ENCODE results near the gene ADCY5. TPM values are rescaled to one million over a fixed set of nuclear protein-coding genes. Genes with fewer than 3 reads are reported as not detected.

Gene ADCY5
- total and polyA plus RNA-seq, 2 donors (not counting 1 experiment from before 2014, with no cell fraction given) = not detected

GRCh38 chr3:123322866-123323265 is 126.0 kb downstream of the ADCY5 start:
- Mint-ChIP-seq H3K4me1 (no peaks in the 10 kb centered on the region), H3K27ac (no peak overlapping the region), H3K9me3 (ENCODE audit: insufficient read depth) (no peaks in the 10 kb centered on the region), H3K4me3 (no peak overlapping the region), H3K27me3 (peaks cover 30% of the 10 kb centered on the region)
- no peak for TF ChIP-seq CTCF (IDR thresholded peaks at IDR 0.05)
- TF ChIP-seq EZH2 (IDR thresholded peaks at IDR 0.05; ENCODE audit: borderline replicate concordance, insufficient read depth, low read depth, low read length, poor library complexity, severe bottlenecking) = no peak
- DNase-seq = no peak
- POLR2A ChIA-PET = no interaction called here
- Histone ChIP-seq H3K9me3 (ENCODE audit: control extremely low read depth in 1 of 3, control insufficient read depth in 2 of 3, insufficient read depth in 1 of 3, low read length in 2 of 3) (peaks cover 0 to 2% (median 0%) of the 10 kb centered on the region in 3 donors), H3K79me2 (ENCODE audit: control insufficient read depth, insufficient read depth, low read length) (no peaks in the 10 kb centered on the region), H3K4me3 (ENCODE audit: control extremely low read depth in 1 of 5, extremely low read depth in 1 of 5, insufficient read depth in 1 of 5, low read depth in 2 of 5, low read length in 4 of 5) (no peak overlapping the region), H3K4me1 (ENCODE audit: control insufficient read depth in 2 of 2, insufficient read depth in 2 of 2, low read length in 2 of 2) (no peaks in the 10 kb centered on the region), H3K9ac (ENCODE audit: low read length) (no peak overlapping the region), H4K20me1 (ENCODE audit: control insufficient read depth, insufficient read depth, low read length, poor library complexity, severe bottlenecking) (no peaks in the 10 kb centered on the region), H2AFZ (ENCODE audit: insufficient read depth, low read depth, low read length, poor library complexity, severe bottlenecking) (no peak overlapping the region), H3K27ac (ENCODE audit: low read length in 2 of 2) (no peak overlapping the region), H3K36me3 (replicated peaks in 1 of 2; ENCODE audit: control extremely low read depth in 1 of 2, control insufficient read depth in 1 of 2, extremely low read depth in 1 of 2, insufficient read depth in 2 of 2, low read length in 1 of 2) (no peaks in the 10 kb centered on the region), H3K27me3 (replicated peaks in 1 of 4; ENCODE audit: control extremely low read depth in 1 of 4, control insufficient read depth in 3 of 4, insufficient read depth in 4 of 4, low read length in 3 of 4) (peaks cover 0 to 4% (median 0%) of the 10 kb centered on the region in 4 experiments), H3K4me2 (replicated peaks; ENCODE audit: low read depth, low read length, poor library complexity, severe bottlenecking) (no peak overlapping the region)
- CTCF ChIA-PET = no interaction called here
- WGBS (ENCODE audit: insufficient coverage) = 90% methylated on average over 11 of the region's 11 CpGs
- intact Hi-C loops (cut with micrococcal nuclease) = no loop called here
- ATAC-seq (ENCODE audit: low read depth) = no peak

GRCh38 chr3:123321806-123322205 is 127.1 kb downstream of the ADCY5 start:
- Mint-ChIP-seq H3K27me3 (peaks cover 30% of the 10 kb centered on the region), H3K4me1 (no peaks in the 10 kb centered on the region), H3K4me3 (no peak overlapping the region), H3K27ac (no peak overlapping the region), H3K9me3 (ENCODE audit: insufficient read depth) (no peaks in the 10 kb centered on the region)
- no peaks in the 10 kb centered on the region for H4K20me1 ChIP-seq (ENCODE audit: control insufficient read depth, insufficient read depth, low read length, poor library complexity, severe bottlenecking)
- H3K79me2 ChIP-seq (ENCODE audit: control insufficient read depth, insufficient read depth, low read length) = no peaks in the 10 kb centered on the region
- POLR2A ChIA-PET = no interaction called here
- H3K4me3 ChIP-seq (ENCODE audit: control extremely low read depth in 1 of 5, extremely low read depth in 1 of 5, insufficient read depth in 1 of 5, low read depth in 2 of 5, low read length in 4 of 5) = no peak overlapping the region
- CTCF ChIA-PET = interaction anchor here (0.6 kb wide), 1 partner anchor 1501 kb away, joined by 3 read pairs; no protein-coding TSS in a partner anchor
- WGBS (ENCODE audit: insufficient coverage) = 88% methylated on average over 8 of the region's 8 CpGs
- ATAC-seq (ENCODE audit: low read depth) = no peak
- no peaks in the 10 kb centered on the region for H3K4me1 ChIP-seq (ENCODE audit: control insufficient read depth in 2 of 2, insufficient read depth in 2 of 2, low read length in 2 of 2)
- TF ChIP-seq CTCF (IDR thresholded peaks at IDR 0.05) = no peak
- TF ChIP-seq EZH2 (IDR thresholded peaks at IDR 0.05; ENCODE audit: borderline replicate concordance, insufficient read depth, low read depth, low read length, poor library complexity, severe bottlenecking) = no peak
- H3K4me2 ChIP-seq (replicated peaks; ENCODE audit: low read depth, low read length, poor library complexity, severe bottlenecking) = no peak overlapping the region
- DNase-seq = no peak
- no peak overlapping the region for H3K27ac ChIP-seq (ENCODE audit: low read length in 2 of 2)
- no peak overlapping the region for H3K9ac ChIP-seq (ENCODE audit: low read length)
- intact Hi-C loops (cut with micrococcal nuclease) = no loop called here
- H3K27me3 ChIP-seq (replicated peaks in 1 of 4; ENCODE audit: control extremely low read depth in 1 of 4, control insufficient read depth in 3 of 4, insufficient read depth in 4 of 4, low read length in 3 of 4) = peaks cover 0 to 4% (median 0%) of the 10 kb centered on the region in 4 experiments
- H3K9me3 ChIP-seq (ENCODE audit: control extremely low read depth in 1 of 3, control insufficient read depth in 2 of 3, insufficient read depth in 1 of 3, low read length in 2 of 3) = peaks cover 0 to 5% (median 0%) of the 10 kb centered on the region in 3 donors
- no peak overlapping the region for H2AFZ ChIP-seq (ENCODE audit: insufficient read depth, low read depth, low read length, poor library complexity, severe bottlenecking)
- H3K36me3 ChIP-seq (replicated peaks in 1 of 2; ENCODE audit: control extremely low read depth in 1 of 2, control insufficient read depth in 1 of 2, extremely low read depth in 1 of 2, insufficient read depth in 2 of 2, low read length in 1 of 2) = no peaks in the 10 kb centered on the region
